Tibial nerve (tissue), 3 donors: ENCODE results near the gene DISP3.

ENCODE experiments used
- POLR2A ChIP-seq, 2 donors: fragments of 450-650 bp; IDR thresholded peaks; one replicate each; pipeline ENCODE4 v1.6.1; 2017; ENCODE audit warnings: antibody characterized with exemption in 2 of 2, mild to moderate bottlenecking in 2 of 2, moderate library complexity in 2 of 2
- TF ChIP-seq, protein P1 (sequence below), 5 experiments: fragments of 200-600 bp in 3 of 5; fragments of 450-650 bp in 2 of 5; sonication (generic) in 3 of 5; IDR thresholded peaks; one replicate each; pipeline ENCODE4 v1.5.1; 2016 to 2019; ENCODE audit warnings: antibody characterized with exemption in 5 of 5, mild to moderate bottlenecking in 3 of 5, moderate library complexity in 2 of 5

DNA sequence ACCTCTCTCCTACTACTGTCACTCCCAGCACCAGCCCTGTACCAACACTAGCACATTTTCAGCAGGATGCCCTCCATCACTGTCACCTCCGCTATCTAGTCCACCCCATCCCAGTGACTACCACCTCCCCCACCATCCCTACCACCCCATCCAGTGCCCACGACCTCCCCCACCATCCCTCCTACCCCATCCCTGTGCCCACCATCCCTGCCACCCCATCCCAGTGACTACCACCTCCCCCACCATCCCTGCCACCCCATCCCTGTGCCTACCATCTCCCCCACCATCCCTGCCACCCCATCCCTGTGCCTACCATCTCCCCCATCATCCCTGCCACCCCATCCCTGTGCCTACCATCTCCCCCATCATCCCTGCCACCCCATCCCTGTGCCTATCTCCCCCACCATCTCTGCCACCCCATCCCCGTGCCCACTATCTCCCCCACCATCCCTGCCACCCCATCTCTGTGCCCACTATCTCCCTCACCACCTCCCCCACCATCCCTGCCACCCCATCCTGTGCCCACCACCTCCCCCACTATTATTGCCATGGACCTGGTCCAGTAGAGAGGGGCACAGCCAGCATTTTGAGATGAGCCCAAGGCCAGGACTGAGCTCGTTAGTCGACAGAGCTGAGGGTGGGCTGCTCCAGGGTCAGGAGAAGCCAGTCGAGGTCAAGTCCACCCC is 45.7 kb downstream of the DISP3 start:
- TF ChIP-seq POLR2A (IDR thresholded peaks at IDR 0.05): no peak
- TF ChIP-seq, protein P1, sequence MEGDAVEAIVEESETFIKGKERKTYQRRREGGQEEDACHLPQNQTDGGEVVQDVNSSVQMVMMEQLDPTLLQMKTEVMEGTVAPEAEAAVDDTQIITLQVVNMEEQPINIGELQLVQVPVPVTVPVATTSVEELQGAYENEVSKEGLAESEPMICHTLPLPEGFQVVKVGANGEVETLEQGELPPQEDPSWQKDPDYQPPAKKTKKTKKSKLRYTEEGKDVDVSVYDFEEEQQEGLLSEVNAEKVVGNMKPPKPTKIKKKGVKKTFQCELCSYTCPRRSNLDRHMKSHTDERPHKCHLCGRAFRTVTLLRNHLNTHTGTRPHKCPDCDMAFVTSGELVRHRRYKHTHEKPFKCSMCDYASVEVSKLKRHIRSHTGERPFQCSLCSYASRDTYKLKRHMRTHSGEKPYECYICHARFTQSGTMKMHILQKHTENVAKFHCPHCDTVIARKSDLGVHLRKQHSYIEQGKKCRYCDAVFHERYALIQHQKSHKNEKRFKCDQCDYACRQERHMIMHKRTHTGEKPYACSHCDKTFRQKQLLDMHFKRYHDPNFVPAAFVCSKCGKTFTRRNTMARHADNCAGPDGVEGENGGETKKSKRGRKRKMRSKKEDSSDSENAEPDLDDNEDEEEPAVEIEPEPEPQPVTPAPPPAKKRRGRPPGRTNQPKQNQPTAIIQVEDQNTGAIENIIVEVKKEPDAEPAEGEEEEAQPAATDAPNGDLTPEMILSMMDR (IDR thresholded peaks at IDR 0.05): no peak
